Urinary bladder (tissue), 4 donors: ENCODE measurements around the gene MAPKAPK5. TPM values are rescaled to one million over a fixed set of nuclear protein-coding genes. Genes with fewer than 3 reads are reported as not detected.
"Not testable (repeated sequence)": the region's sequence is repeated elsewhere in the genome, so short reads cannot be mapped to it uniquely, and the experiment has no call there.

Source experiments
- DNase-seq: peaks from one replicate; pipeline ENCODE4 v3.0.0-alpha.2; 2015; ENCODE audit errors: extremely low spot score
- H3K27ac ChIP-seq: one replicate; pipeline ENCODE4 v1.5.1; 2013; ENCODE audit warnings: low read depth, mild to moderate bottlenecking, moderate library complexity
- H3K36me3 ChIP-seq: one replicate; pipeline ENCODE4 v1.6.1; 2013; ENCODE audit warnings: mild to moderate bottlenecking, moderate library complexity; ENCODE audit not compliant: insufficient read depth
- H3K4me1 ChIP-seq: one replicate; pipeline ENCODE4 v1.6.1; 2013; ENCODE audit warnings: mild to moderate bottlenecking, moderate library complexity; ENCODE audit not compliant: insufficient read depth
- H3K4me3 ChIP-seq: one replicate; pipeline ENCODE4 v1.5.1; 2013; ENCODE audit warnings: low read depth, low read length
- WGBS: extraction: QIAGEN DNeasy Blood & Tissue Kit; methylation state at CpG from one replicate; pipeline ENCODE4 v1.1.7; 2013; 5-methylcytosine and 5-hydroxymethylcytosine counted together
- polyA plus RNA-seq: library from polyadenylated mRNA; stranded (reverse); fragments of 200-250 nt; gene quantifications from one replicate; pipeline ENCODE4 v1.2.3, GENCODE V29; 2013
- total RNA-seq: library from RNA; depleted of rRNA; stranded (reverse); fragments of >200 nt; gene quantifications from one replicate; pipeline ENCODE4 v1.2.3, GENCODE V29; 2014
- donor health status: healthy with polysubstance abuse.
- donor health status: healthy.

Gene MAPKAPK5
- total and polyA plus RNA-seq, 2 donors, result 26.2 to 37.0 TPM

GRCh38 chr12:111819191-111820158 lies 22.6 kb upstream of the MAPKAPK5 start:
- no peak overlapping the region for H3K27ac ChIP-seq
- no peaks in the 10 kb centered on the region for H3K4me1 ChIP-seq
- 29% methylated on average over 6 of the region's 6 CpGs for WGBS
- H3K36me3 ChIP-seq, result no peaks in the 10 kb centered on the region
- H3K4me3 ChIP-seq, result no peak overlapping the region
- DNase-seq, result peak; percentile 14

DNA sequence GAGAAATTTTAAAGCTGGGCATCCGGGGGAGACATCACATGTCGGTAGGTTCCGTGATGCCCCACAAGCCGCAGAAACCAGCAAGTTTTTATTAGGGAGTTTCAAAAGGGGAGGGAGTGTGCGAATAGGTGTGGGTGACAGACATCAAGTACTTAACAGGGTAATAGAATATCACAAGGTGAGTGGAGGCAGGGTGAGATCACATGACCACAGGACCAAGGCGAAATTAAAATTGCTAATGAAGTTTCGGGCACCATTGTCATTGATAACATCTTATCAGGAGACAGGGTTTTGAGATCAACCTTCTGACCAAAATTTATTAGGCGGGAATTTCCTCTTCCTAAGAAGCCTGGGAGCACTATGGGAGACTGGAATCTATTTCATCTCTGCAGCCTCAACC lies 21.2 kb upstream of the MAPKAPK5 start:
- WGBS, result 79% methylated on average over 8 of the region's 8 CpGs

DNA sequence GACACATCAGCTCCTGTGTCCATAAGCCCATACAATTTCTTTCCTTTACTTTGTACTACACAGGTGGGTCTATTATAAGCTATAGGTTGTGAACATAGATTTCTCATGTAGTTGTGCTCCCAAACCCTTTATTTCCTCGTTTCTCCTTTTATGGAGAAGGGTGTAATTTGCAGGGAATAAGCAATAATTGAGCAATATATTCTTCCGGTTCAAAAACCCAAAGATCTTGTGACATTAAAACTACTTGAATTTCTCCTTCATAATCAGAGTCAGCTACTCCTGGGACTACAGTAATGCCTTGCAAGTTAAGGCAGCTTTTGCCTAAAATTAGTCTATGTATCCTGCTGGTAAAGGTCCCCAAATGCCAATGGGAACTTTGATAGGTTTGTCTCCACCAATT lies 19.1 kb upstream of the MAPKAPK5 start:
- DNase-seq, result no peak
- WGBS, result 58% methylated on average over 2 of the region's 2 CpGs
- Histone ChIP-seq H3K36me3 (no peaks in the 10 kb centered on the region), H3K4me1 (no peaks in the 10 kb centered on the region), H3K4me3 (no peak overlapping the region), H3K27ac (no peak overlapping the region)

More for the DNA sequence above, 21.2 kb upstream of the MAPKAPK5 start:
- H3K27ac ChIP-seq, DNase-seq, H3K36me3 ChIP-seq, H3K4me3 ChIP-seq, H3K4me1 ChIP-seq: not testable (repeated sequence)

DNA sequence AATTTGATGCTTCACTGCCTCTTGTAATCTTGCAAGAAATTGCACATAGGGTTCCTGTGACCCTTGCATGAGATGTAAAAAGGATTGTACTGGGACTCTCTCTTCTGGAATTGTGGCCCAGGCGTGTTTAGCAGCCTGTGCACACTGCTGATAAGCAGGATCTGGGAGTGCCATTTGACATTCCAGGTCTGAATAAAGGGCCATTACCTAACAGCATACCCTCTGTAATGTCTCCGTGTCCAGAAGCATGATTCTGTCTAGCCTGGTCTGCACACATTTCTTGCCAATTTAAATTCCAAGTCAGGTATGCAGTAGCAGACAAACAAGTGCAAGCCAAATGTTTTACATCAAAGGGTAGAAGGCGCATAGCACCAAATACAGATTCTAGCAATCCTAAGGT lies 18.1 kb upstream of the MAPKAPK5 start:
- H3K4me1 ChIP-seq, result no peaks in the 10 kb centered on the region
- WGBS, result 62% methylated on average over 3 of the region's 3 CpGs
- no peaks in the 10 kb centered on the region for H3K36me3 ChIP-seq
- H3K4me3 ChIP-seq, result no peak overlapping the region
- no peak for DNase-seq
- H3K27ac ChIP-seq, result no peak overlapping the region

GRCh38 chr12:111824312-111824711 lies 17.7 kb upstream of the MAPKAPK5 start:
- 49% methylated on average over 4 of the region's 4 CpGs for WGBS
- not testable (repeated sequence) for DNase-seq, H3K4me1 ChIP-seq

DNA sequence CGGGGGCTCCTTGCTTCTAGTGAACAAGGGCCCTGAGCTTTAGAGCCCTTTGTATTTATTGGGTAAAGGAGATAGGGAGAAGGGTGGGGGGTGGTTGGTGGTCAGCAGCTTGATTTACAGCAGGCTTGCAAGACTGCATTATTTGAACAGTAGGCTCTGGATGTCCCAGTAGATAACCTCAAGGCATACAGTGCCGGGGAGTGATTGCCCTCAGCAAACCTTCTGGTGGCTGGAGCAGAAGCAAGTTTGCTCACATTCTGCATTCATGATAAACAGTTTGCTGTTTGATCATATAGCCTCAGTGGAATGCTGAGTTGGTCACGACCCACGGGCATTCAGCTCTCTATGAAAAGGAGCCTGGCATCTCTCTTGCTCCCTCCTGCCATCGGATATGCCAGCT lies 16.5 kb upstream of the MAPKAPK5 start:
- 76% methylated on average over 5 of the region's 5 CpGs for WGBS
- Histone ChIP-seq H3K36me3 (no peaks in the 10 kb centered on the region), H3K27ac (no peak overlapping the region), H3K4me3 (no peak overlapping the region), H3K4me1 (no peaks in the 10 kb centered on the region)
- no peak for DNase-seq

More at GRCh38 chr12:111824312-111824711, 17.7 kb upstream of the MAPKAPK5 start:
- not testable (repeated sequence) for H3K27ac ChIP-seq, H3K4me3 ChIP-seq, H3K36me3 ChIP-seq

DNA sequence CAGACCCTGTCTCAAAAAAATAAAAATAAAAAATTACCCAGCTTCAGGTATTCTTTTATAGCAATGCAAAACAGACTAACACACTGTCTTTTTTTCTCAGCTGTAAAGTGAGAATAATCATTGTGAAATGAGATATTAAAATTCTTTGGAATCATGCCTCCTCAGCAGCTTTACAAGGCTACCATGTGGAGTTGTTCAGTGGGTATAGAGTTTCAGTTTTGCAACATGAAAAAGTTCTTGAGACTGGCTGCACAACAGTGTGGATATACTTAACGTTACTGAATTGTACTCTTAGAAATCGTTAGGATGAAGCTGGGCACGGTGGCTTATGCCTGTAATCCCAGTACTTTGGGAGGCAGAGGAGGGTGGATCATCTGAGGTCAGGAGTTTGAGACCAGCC lies 15.7 kb upstream of the MAPKAPK5 start:
- no peak overlapping the region for H3K27ac ChIP-seq
- no peak for DNase-seq
- H3K36me3 ChIP-seq, result no peaks in the 10 kb centered on the region
- WGBS, result 72% methylated on average over 3 of the region's 3 CpGs
- H3K4me3 ChIP-seq, result no peak overlapping the region
- H3K4me1 ChIP-seq, result no peaks in the 10 kb centered on the region

GRCh38 chr12:111826992-111827391 lies 15.0 kb upstream of the MAPKAPK5 start:
- no peaks in the 10 kb centered on the region for H3K36me3 ChIP-seq
- no peak overlapping the region for H3K27ac ChIP-seq
- DNase-seq, result no peak
- H3K4me1 ChIP-seq, result no peaks in the 10 kb centered on the region
- 67% methylated on average over 2 of the region's 2 CpGs for WGBS
- no peak overlapping the region for H3K4me3 ChIP-seq

DNA sequence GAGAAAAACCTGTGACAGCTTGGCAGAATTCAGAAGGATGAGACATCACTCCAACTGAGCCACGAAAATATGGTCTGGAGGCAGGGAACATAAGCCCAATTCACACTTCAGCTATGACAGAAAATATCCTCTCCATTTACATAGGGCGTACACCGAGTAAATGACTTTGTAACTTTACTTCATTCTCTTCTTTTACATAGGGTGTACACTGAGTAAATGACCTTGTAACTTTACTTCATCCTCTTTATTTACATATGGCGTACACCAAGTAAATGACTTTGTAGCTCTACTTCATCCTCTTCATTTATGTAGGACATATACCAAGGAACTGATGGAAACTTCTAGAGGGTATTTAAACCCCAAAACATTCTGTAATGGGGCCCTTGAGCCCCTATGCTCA lies 14.1 kb upstream of the MAPKAPK5 start:
- WGBS, result 88% methylated on average over 4 of the region's 4 CpGs
- H3K27ac ChIP-seq, result no peak overlapping the region
- no peak overlapping the region for H3K4me3 ChIP-seq
- no peaks in the 10 kb centered on the region for H3K36me3 ChIP-seq
- H3K4me1 ChIP-seq, result no peaks in the 10 kb centered on the region
- DNase-seq, result no peak

- no peak overlapping the region for H3K4me3 ChIP-seq
- no peak overlapping the region for H3K27ac ChIP-seq
- no peaks in the 10 kb centered on the region for H3K36me3 ChIP-seq
- DNase-seq, result no peak
- 86% methylated on average over 8 of the region's 8 CpGs for WGBS
- H3K4me1 ChIP-seq, result no peaks in the 10 kb centered on the region
Observed at GRCh38 chr12:111828338-111828979, 13.6 kb upstream of the MAPKAPK5 start.

- H3K36me3 ChIP-seq, H3K4me3 ChIP-seq, H3K27ac ChIP-seq, H3K4me1 ChIP-seq, DNase-seq: not testable (repeated sequence)
- 83% methylated on average over 3 of the region's 3 CpGs for WGBS
Observed at GRCh38 chr12:111829635-111830034, 12.4 kb upstream of the MAPKAPK5 start.

- 78% methylated on average over 22 of the region's 22 CpGs for WGBS
- not testable (repeated sequence) for DNase-seq, H3K27ac ChIP-seq
Observed at GRCh38 chr12:111834740-111835386, 7.2 kb upstream of the MAPKAPK5 start.

DNA sequence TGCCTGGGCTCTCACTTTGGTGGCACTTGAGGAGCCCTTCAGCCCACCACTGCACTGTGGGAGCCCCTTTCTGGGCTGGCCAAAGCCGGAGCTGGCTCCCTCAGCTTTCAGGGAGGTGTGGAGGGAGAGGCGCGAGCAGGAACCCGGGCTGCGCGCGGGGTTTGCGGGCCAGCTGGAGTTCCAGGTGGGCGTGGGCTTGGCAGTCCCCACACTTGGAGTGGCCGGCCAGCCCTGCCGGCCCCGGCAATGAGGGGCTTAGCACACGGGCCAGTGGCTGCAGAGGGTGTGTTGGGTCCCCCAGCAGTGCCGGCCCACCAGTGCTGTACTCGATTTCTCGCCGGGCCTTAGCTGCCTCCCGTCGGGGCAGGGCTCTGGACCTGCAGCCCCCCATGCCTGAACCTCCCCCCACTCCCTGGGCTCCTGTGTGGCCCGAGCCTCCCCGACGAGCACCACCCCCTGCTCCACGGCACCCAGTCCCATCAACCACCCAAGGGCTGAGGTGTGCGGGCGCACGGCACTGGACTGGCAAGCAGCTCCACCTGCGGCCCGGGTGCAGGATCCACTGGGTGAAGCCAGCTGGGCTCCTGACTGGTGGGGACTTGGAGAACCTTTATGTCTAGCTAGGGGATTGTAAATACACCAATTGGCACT lies 6.4 kb upstream of the MAPKAPK5 start:
- WGBS, result 93% methylated on average over 28 of the region's 28 CpGs
- not testable (repeated sequence) for H3K27ac ChIP-seq, H3K4me1 ChIP-seq, H3K36me3 ChIP-seq, H3K4me3 ChIP-seq, DNase-seq

More at GRCh38 chr12:111834740-111835386, 7.2 kb upstream of the MAPKAPK5 start:
- H3K4me3 ChIP-seq, H3K36me3 ChIP-seq, H3K4me1 ChIP-seq: not testable (repeated sequence)
